ENCODE measurements around the gene TIAL1.
A peak's percentile ranks its signal among the peaks of the same experiment; 100 is the strongest.

TIAL1 gene

GRCh38 chr10:119546009-119546408, 50.8 kb downstream of the TIAL1 start:
- TF ChIP-seq Cebpa-rat (IDR thresholded peaks at IDR 0.05): no peak
- Histone ChIP-seq H4K20me1 (peaks cover 9 to 14% (median 10%) of the 10 kb centered on the region in 11 experiments; a peak in 19 of 22 replicates), H3K4me2 (no peak overlapping the region), H3K4me3 (no peak overlapping the region), H3K9me3 (replicated peaks in 1 of 11) (no peaks in the 10 kb centered on the region), H3K9ac (no peak overlapping the region), H3K27ac (no peak overlapping the region), H3K36me3 (no peaks in the 10 kb centered on the region), H3K4me1 (peaks cover 25 to 41% (median 30%) of the 10 kb centered on the region in 10 experiments), H3K27me3 (peaks cover 0 to 13% (median 11%) of the 10 kb centered on the region in 11 experiments; a peak in 14 of 22 replicates)

- Histone ChIP-seq H3K9ac (no peak overlapping the region), H3K4me3 (no peak overlapping the region), H3K4me1 (peaks cover 25 to 48% (median 37%) of the 10 kb centered on the region in 10 experiments), H3K9me3 (replicated peaks in 1 of 11) (no peaks in the 10 kb centered on the region), H3K4me2 (no peak overlapping the region), H3K27me3 (peaks cover 0 to 19% (median 16%) of the 10 kb centered on the region in 11 experiments; a peak in 14 of 22 replicates), H4K20me1 (peaks cover 16 to 21% (median 17%) of the 10 kb centered on the region in 11 experiments; a peak in 20 of 22 replicates), H3K27ac (no peak overlapping the region), H3K36me3 (no peaks in the 10 kb centered on the region)
- no peak for TF ChIP-seq Cebpa-rat (IDR thresholded peaks at IDR 0.05)
These were observed 51.5 kb downstream of the TIAL1 start for GRCh38 chr10:119545310-119545709.

- Histone ChIP-seq H3K27ac (no peak overlapping the region; a peak in 1 of 22 replicates), H3K36me3 (no peaks in the 10 kb centered on the region), H3K9ac (peak overlapping the region in 5 of 11 experiments; percentile 25 to 87 (median 83); a peak in 6 of 22 replicates), H3K9me3 (replicated peaks in 1 of 11) (no peaks in the 10 kb centered on the region), H3K4me2 (peak overlapping the region; percentile 94 to 100 (median 99); a peak in 21 of 22 replicates), H3K4me3 (peak overlapping the region in 7 of 10 experiments; percentile 75 to 89 (median 85); a peak in 9 of 20 replicates), H3K27me3 (peaks cover 0 to 19% (median 16%) of the 10 kb centered on the region in 11 experiments; a peak in 14 of 22 replicates), H4K20me1 (peaks cover 20 to 34% (median 30%) of the 10 kb centered on the region in 11 experiments; a peak in 20 of 22 replicates), H3K4me1 (peaks cover 38 to 61% (median 49%) of the 10 kb centered on the region in 10 experiments)
- TF ChIP-seq Cebpa-rat (IDR thresholded peaks at IDR 0.05): no peak
These were observed 52.7 kb downstream of the TIAL1 start for GRCh38 chr10:119543814-119544642.

DNA sequence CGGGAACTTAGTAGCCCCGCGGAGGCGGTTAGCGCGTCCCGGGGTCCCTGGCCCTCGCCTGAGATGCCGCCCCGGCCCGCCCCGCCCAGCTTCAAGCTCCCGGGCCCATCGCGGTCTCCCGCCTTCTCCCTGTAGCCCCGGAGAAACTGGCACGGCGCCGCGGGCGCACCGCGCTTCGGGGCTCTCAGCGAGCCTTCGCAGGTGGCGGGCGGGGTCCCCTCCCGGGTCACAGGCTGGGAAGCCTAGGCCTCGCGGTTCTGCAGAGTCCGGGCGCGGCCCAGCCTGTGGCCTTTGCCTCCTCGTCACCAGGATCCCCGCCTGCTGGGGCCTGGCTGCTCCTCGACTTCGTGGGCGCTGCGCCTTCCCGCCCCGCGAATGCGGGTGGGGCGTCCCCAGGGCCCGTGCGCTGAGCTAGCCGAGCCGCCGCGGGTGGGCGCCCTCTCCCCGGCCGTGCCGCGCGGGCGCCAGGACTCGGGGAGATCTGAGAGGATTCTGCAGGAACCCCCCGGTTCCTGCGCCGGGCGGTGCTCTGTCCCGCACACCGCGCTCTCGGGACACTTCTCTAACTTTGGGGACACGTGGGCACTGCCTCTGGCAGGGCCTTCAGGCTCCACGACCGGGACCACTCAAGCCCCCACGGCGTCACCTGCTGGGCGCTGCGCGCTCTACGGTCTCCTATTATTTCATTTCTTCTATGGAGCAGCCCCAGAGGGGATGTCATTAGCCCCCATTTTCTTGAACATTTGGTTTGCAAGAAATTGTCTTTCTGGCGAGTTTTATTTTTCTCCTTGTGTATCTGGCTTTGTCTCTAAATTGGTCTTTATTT, 53.6 kb downstream of the TIAL1 start:
- Histone ChIP-seq H4K20me1 (peaks cover 29 to 42% (median 38%) of the 10 kb centered on the region in 11 experiments; a peak in 20 of 22 replicates), H3K4me1 (peaks cover 42 to 66% (median 55%) of the 10 kb centered on the region in 10 experiments), H3K27me3 (peaks cover 0 to 19% (median 16%) of the 10 kb centered on the region in 11 experiments; a peak in 14 of 22 replicates), H3K9ac (peak overlapping the region; percentile 73 to 87 (median 83)), H3K4me3 (peak overlapping the region; percentile 75 to 89 (median 82)), H3K27ac (peak overlapping the region; percentile 48 to 86 (median 81); a peak in 21 of 22 replicates), H3K4me2 (peak overlapping the region; percentile 94 to 100 (median 99)), H3K9me3 (replicated peaks in 1 of 11) (no peaks in the 10 kb centered on the region), H3K36me3 (no peaks in the 10 kb centered on the region)
- TF ChIP-seq Cebpa-rat (IDR thresholded peaks at IDR 0.05): no peak

GRCh38 chr10:119542357-119542987, 54.3 kb downstream of the TIAL1 start, which contains the start of gene RGS10:
Gene RGS10 (minus strand): TSS chr10:119542719. CDS start chr10:119542638, 81 bp downstream.
- Histone ChIP-seq H3K27me3 (peaks cover 0 to 19% (median 16%) of the 10 kb centered on the region in 11 experiments; a peak in 14 of 22 replicates), H3K9me3 (replicated peaks in 1 of 11) (no peaks in the 10 kb centered on the region), H3K27ac (peak within 1 kb of the TSS; percentile 48 to 86 (median 81); a peak in 21 of 22 replicates), H3K4me3 (peak within 1 kb of the TSS; percentile 75 to 89 (median 82)), H3K36me3 (no peaks in the 10 kb centered on the region), H3K9ac (peak within 1 kb of the TSS; percentile 73 to 87 (median 83)), H3K4me1 (peaks cover 50 to 66% (median 61%) of the 10 kb centered on the region in 10 experiments), H4K20me1 (peaks cover 31 to 50% (median 42%) of the 10 kb centered on the region in 11 experiments; a peak in 20 of 22 replicates), H3K4me2 (peak within 1 kb of the TSS; percentile 94 to 100 (median 99))
- no peak for TF ChIP-seq Cebpa-rat (IDR thresholded peaks at IDR 0.05)

DNA sequence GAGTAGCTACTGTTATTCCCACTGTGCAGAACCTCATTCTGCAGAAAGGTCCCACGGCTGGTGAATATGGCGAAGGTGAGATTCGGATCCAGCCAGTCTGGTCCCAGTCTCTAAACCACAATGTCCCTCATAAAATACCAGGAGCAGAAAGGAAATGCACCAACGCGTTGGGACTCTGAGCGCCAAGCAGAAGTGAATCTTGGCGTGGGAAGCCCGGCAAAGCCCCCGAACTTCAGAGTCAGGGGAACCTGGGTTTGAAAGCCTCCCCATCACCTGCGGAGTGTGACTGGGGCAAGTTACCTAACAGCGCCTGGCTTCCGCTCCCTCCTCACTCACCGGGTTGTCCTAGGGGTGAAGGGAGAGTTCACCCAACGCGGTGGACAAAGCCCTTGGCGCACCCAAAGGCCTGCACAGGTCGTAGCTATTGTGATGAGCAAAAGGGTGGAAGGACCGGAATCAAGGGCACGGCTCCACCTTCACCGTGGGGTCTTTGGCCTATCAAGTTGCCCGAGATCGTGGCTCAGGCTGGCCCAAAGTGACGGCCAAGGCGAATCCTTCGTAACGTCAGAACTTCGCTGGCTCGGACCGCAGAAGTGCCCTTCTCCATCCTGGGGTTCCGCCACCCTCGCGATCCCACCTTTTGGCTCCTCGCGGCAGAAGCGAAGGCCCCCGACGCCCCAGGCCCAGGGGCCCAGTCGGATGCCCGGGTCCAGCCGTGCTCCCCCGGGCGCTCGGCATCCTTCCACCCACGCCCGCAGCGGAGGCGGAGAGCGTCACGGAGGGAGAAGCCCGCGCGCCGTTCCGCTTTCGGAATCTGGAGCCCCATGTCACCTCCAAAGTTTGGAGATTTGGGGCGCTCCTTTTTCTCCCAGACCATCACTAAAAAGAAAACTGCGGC, 55.1 kb downstream of the TIAL1 start:
- Histone ChIP-seq H3K27ac (peak overlapping the region; percentile 45 to 86 (median 81); a peak in 21 of 22 replicates), H3K9ac (peak overlapping the region; percentile 73 to 87 (median 83)), H3K4me1 (peaks cover 57 to 72% (median 69%) of the 10 kb centered on the region in 10 experiments), H3K4me2 (peak overlapping the region; percentile 94 to 100 (median 99)), H3K4me3 (peak overlapping the region; percentile 75 to 89 (median 82)), H3K27me3 (peaks cover 0 to 19% (median 16%) of the 10 kb centered on the region in 11 experiments; a peak in 14 of 22 replicates), H3K9me3 (replicated peaks in 1 of 11) (no peaks in the 10 kb centered on the region), H3K36me3 (no peaks in the 10 kb centered on the region), H4K20me1 (peaks cover 31 to 57% (median 49%) of the 10 kb centered on the region in 11 experiments; a peak in 20 of 22 replicates)
- no peak for TF ChIP-seq Cebpa-rat (IDR thresholded peaks at IDR 0.05)

DNA sequence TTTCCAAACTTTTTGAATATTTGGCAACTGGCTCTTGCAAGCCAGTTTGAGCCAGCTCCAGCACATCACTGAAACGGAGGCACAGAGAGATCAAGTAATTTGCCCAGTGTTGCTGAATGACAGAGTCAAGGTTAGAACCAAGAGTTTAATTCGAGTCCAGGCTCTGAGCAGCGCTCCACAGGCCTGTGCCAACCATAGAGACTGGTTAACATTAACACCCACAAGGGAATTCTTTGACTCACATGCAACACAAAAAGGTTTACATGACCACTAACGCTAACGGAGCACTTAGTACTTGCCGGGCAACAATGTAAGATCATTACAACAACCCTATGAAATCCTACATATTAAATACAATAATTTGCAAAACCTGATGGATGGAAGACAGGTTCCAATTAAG, 55.7 kb downstream of the TIAL1 start:
- peak overlapping the region; percentile 94 to 100 (median 99) for H3K4me2 ChIP-seq
- peak overlapping the region; percentile 75 to 89 (median 82); a peak in 19 of 20 replicates for H3K4me3 ChIP-seq
- TF ChIP-seq Cebpa-rat (IDR thresholded peaks at IDR 0.05): no peak
- peak overlapping the region in 5 of 11 experiments; percentile 79 to 85 (median 83); a peak in 6 of 22 replicates for H3K9ac ChIP-seq
- H3K9me3 ChIP-seq (replicated peaks in 1 of 11): no peaks in the 10 kb centered on the region
- peaks cover 0 to 19% (median 16%) of the 10 kb centered on the region in 11 experiments; a peak in 14 of 22 replicates for H3K27me3 ChIP-seq
- H3K4me1 ChIP-seq: peaks cover 64 to 79% (median 75%) of the 10 kb centered on the region in 10 experiments
- no peak overlapping the region for H3K27ac ChIP-seq
- peaks cover 0 to 5% (median 0%) of the 10 kb centered on the region in 11 experiments; a peak in 3 of 22 replicates for H3K36me3 ChIP-seq
- H4K20me1 ChIP-seq: peaks cover 35 to 64% (median 54%) of the 10 kb centered on the region in 11 experiments; a peak in 20 of 22 replicates
